ENCODE measurements around the gene SF3B2.

Gene SF3B2, protein sequence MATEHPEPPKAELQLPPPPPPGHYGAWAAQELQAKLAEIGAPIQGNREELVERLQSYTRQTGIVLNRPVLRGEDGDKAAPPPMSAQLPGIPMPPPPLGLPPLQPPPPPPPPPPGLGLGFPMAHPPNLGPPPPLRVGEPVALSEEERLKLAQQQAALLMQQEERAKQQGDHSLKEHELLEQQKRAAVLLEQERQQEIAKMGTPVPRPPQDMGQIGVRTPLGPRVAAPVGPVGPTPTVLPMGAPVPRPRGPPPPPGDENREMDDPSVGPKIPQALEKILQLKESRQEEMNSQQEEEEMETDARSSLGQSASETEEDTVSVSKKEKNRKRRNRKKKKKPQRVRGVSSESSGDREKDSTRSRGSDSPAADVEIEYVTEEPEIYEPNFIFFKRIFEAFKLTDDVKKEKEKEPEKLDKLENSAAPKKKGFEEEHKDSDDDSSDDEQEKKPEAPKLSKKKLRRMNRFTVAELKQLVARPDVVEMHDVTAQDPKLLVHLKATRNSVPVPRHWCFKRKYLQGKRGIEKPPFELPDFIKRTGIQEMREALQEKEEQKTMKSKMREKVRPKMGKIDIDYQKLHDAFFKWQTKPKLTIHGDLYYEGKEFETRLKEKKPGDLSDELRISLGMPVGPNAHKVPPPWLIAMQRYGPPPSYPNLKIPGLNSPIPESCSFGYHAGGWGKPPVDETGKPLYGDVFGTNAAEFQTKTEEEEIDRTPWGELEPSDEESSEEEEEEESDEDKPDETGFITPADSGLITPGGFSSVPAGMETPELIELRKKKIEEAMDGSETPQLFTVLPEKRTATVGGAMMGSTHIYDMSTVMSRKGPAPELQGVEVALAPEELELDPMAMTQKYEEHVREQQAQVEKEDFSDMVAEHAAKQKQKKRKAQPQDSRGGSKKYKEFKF

DNA sequence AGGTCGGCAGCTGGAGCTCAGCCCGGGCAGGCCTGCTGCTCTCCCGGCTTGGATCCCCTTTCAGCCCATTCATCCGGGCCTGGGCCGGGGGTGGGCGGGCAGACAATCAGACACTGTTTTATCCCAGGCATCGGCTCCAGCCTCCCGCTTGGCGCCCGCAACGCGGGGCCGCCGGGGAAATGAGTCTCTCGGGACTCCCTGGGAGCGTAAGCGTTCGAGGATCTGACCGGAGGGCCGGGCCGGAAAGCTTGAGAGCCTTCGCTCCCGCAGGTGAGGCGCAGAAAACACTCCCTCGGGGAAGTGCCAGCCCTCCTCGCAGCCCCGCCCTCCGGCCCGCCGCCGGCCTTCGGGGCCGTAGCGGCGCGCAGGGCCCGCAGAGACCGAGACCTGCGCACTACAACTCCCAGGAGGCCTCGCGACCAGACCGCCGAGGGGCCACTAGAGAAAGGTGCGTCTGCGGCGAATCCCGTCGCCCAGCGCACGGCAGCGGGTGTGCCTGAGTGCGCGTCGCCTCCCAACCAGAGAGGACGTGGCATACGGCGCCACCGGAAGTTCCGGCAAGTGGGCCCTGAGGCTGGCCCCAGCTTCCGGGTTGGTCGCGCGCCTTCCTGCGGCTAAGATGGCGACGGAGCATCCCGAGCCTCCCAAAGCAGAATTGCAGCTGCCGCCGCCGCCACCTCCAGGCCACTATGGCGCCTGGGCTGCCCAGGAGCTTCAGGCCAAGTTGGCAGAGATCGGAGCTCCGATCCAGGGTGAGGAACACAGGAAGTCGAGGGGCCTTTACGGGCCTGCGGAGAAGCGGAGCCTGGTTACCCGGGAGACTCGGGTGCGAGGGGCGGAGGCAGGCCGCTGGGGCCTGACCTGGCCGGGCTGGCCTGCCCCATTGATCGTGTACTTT lies at the start of gene SF3B2:
Gene SF3B2 (plus strand): TSS at position 599 of the 898 bp plus-strand sequence. CDS start 21 bp downstream, at position 620.
- Histone ChIP-seq H3K4me3 (ENCODE audit: low read depth in 1 of 5, low read length in 5 of 5) (peak within 1 kb of the TSS; percentile 87 to 99 (median 94)), H3K9ac (ENCODE audit: low read length in 5 of 5) (peak within 1 kb of the TSS; percentile 93 to 99 (median 99)), H3K4me1 (ENCODE audit: control insufficient read depth in 5 of 5, insufficient read depth in 5 of 5, low read length in 5 of 5) (peaks cover 0 to 48% (median 34%) of the 10 kb centered on the region in 5 donors), H3K27ac (ENCODE audit: low read depth, low read length) (peak within 1 kb of the TSS; percentile 88), H3K9me3 (ENCODE audit: control insufficient read depth in 5 of 5, low read length in 5 of 5) (no peaks in the 10 kb centered on the region), H3K27me3 (ENCODE audit: control insufficient read depth in 5 of 5, insufficient read depth in 4 of 5, low read length in 5 of 5) (peaks cover 0 to 19% (median 13%) of the 10 kb centered on the region in 5 donors), H3K36me3 (ENCODE audit: control insufficient read depth in 5 of 5, insufficient read depth in 5 of 5, low read length in 5 of 5) (peaks cover 0 to 25% (median 21%) of the 10 kb centered on the region in 5 donors)

DNA sequence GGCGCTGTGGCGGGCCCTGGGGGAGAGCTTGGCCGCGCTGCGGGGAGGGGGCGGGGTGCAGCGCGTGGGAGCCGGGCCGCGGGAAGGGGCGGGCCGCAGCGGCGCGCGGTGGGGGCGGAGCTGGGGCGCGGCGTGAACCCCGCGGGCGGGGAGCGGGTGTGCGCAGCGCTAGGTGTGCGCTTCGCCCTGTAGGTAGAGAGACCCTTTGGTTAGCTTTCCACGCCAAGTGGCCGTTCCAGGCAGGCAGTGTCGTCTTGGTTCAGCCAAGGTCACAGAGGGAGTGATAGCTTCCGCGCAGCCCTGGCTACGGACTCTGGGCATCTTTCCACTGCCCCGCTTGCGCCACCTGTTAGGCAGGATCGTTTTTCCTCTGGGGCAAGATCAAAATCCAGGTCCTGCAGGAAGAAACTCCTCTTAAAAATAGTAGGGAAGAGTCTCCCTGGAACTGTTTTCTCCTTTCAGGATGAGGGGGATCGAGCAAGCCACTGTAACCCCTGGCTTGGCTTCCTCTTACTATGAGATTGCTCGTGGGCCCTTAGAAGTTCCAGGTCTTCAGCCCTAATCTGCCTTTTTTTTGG lies 49.4 kb upstream of the SF3B2 start:
- Histone ChIP-seq H3K27me3 (ENCODE audit: control insufficient read depth in 5 of 5, insufficient read depth in 4 of 5, low read length in 5 of 5) (no peaks in the 10 kb centered on the region), H3K9ac (ENCODE audit: low read length in 5 of 5) (peak overlapping the region in 4 of 5 donors; percentile 86 to 98 (median 92)), H3K9me3 (ENCODE audit: control insufficient read depth in 5 of 5, low read length in 5 of 5) (no peaks in the 10 kb centered on the region), H3K27ac (ENCODE audit: low read depth, low read length) (peak overlapping the region; percentile 98), H3K36me3 (ENCODE audit: control insufficient read depth in 5 of 5, insufficient read depth in 5 of 5, low read length in 5 of 5) (peaks cover 7 to 44% (median 40%) of the 10 kb centered on the region in 5 donors), H3K4me3 (ENCODE audit: low read depth in 1 of 5, low read length in 5 of 5) (peak overlapping the region; percentile 77 to 100 (median 97)), H3K4me1 (ENCODE audit: control insufficient read depth in 5 of 5, insufficient read depth in 5 of 5, low read length in 5 of 5) (peaks cover 2 to 27% (median 21%) of the 10 kb centered on the region in 5 donors)

DNA sequence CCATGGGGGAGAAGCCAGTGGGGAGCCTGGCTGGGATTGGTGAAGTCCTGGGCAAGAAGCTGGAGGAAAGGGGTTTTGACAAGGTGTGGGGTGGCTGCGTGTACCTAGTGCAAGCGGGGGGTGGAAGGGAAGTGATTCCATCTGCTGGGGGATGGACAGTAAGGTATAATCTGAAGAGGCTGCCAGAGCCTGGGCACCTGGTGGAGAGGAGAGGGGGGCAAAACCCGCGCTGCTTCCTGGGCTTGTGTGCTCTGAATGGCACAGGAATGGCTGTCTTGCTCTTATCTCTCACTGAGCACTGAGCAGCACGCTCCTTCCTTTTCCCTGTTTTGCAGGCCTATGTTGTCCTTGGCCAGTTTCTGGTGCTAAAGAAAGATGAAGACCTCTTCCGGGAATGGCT lies 48.9 kb upstream of the SF3B2 start:
- peaks cover 2 to 27% (median 21%) of the 10 kb centered on the region in 5 donors for H3K4me1 ChIP-seq (ENCODE audit: control insufficient read depth in 5 of 5, insufficient read depth in 5 of 5, low read length in 5 of 5)
- H3K9me3 ChIP-seq (ENCODE audit: control insufficient read depth in 5 of 5, low read length in 5 of 5) = no peaks in the 10 kb centered on the region
- H3K9ac ChIP-seq (ENCODE audit: low read length in 5 of 5) = peak overlapping the region in 4 of 5 donors; percentile 51 to 97 (median 86)
- peak overlapping the region; percentile 98 for H3K27ac ChIP-seq (ENCODE audit: low read depth, low read length)
- peak overlapping the region in 4 of 5 donors; percentile 77 to 100 (median 96) for H3K4me3 ChIP-seq (ENCODE audit: low read depth in 1 of 5, low read length in 5 of 5)
- H3K36me3 ChIP-seq (ENCODE audit: control insufficient read depth in 5 of 5, insufficient read depth in 5 of 5, low read length in 5 of 5) = peaks cover 6 to 39% (median 35%) of the 10 kb centered on the region in 5 donors
- no peaks in the 10 kb centered on the region for H3K27me3 ChIP-seq (ENCODE audit: control insufficient read depth in 5 of 5, insufficient read depth in 4 of 5, low read length in 5 of 5)

DNA sequence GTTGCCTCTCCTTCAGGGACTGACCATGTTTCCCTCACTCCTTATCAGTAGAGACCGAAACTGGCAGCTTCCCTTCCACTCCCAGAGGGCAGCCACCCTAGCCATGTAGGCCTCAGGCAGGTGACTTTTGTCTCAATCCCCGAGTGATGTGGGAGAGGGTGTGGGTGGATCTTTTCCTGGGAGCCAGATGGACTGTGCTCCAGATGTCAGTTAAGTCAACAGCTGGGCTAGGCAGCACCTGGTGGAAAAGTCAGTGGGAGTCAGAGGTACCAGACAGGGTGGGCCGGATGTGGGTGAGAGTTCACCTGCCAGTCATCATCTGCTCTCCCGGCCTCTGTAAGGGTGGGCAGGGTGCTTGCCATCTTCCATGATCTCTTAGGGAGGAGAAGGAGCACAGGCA lies 48.0 kb upstream of the SF3B2 start:
- Histone ChIP-seq H3K4me1 (ENCODE audit: control insufficient read depth in 5 of 5, insufficient read depth in 5 of 5, low read length in 5 of 5) (peaks cover 2 to 27% (median 21%) of the 10 kb centered on the region in 5 donors), H3K9ac (ENCODE audit: low read length in 5 of 5) (peak overlapping the region in 1 of 5 donors; percentile 26), H3K36me3 (ENCODE audit: control insufficient read depth in 5 of 5, insufficient read depth in 5 of 5, low read length in 5 of 5) (peaks cover under 1 to 30% (median 26%) of the 10 kb centered on the region in 5 donors), H3K9me3 (ENCODE audit: control insufficient read depth in 5 of 5, low read length in 5 of 5) (no peaks in the 10 kb centered on the region), H3K4me3 (ENCODE audit: low read depth in 1 of 5, low read length in 5 of 5) (no peak overlapping the region), H3K27ac (ENCODE audit: low read depth, low read length) (no peak overlapping the region), H3K27me3 (ENCODE audit: control insufficient read depth in 5 of 5, insufficient read depth in 4 of 5, low read length in 5 of 5) (no peaks in the 10 kb centered on the region)

DNA sequence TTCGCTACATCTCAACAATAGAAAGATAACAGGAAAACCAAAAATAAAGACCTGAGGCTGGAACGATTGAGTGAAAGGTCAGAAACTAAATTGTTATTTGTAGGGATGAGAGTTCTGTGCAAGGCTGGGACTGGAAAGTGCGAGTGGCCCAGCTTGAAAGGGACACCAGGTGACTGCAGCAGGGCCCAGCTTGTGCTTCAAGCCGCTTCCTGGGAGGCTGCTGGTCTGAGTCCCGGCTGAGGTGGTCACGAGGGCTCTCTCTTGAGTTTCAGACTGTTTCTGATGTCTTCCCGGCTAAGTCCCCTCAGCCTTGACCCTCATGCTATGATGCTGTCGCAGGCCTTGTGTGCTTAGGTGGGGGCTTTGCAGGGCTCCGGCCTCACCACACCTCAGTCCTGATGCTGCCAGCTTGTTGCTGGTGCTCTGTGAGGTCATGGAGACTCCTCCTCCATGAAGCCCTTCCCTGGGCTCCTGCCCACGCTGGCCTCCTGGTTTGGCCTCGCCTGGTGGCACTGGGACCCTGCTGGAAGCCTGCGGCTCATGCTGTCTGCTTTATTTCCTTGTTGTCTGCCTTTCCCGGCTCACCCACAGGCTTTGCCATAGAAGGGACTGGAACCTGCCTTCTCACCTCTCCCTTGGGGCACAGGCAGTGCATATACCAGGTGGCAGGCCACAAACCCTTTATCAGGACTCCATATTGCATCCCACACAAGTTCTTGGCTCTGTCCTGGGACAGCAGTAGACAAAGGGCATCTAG lies 45.9 kb upstream of the SF3B2 start:
- H3K27ac ChIP-seq (ENCODE audit: low read depth, low read length) = no peak overlapping the region

DNA sequence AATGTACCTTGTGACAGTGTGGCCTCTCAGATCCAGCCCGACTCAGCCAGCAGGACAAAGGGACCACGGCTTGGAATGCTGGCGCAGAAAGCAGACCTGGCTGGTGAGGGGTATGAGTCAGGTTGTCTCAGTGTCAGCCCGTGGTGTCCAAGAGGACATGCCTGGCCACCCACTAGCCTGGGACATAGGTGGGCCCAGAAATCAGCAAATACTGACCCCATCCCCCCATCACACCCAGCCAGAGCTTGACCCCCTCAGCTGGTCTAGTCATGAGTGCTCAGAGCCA lies 45.3 kb upstream of the SF3B2 start:
- Histone ChIP-seq H3K9me3 (ENCODE audit: control insufficient read depth in 5 of 5, low read length in 5 of 5) (no peaks in the 10 kb centered on the region), H3K36me3 (ENCODE audit: control insufficient read depth in 5 of 5, insufficient read depth in 5 of 5, low read length in 5 of 5) (peaks cover 0 to 17% (median 14%) of the 10 kb centered on the region in 5 donors), H3K9ac (ENCODE audit: low read length in 5 of 5) (no peak overlapping the region), H3K27ac (ENCODE audit: low read depth, low read length) (no peak overlapping the region), H3K27me3 (ENCODE audit: control insufficient read depth in 5 of 5, insufficient read depth in 4 of 5, low read length in 5 of 5) (peaks cover 4 to 9% (median 7%) of the 10 kb centered on the region in 5 donors), H3K4me3 (ENCODE audit: low read depth in 1 of 5, low read length in 5 of 5) (no peak overlapping the region), H3K4me1 (ENCODE audit: control insufficient read depth in 5 of 5, insufficient read depth in 5 of 5, low read length in 5 of 5) (peaks cover 2 to 15% (median 13%) of the 10 kb centered on the region in 5 donors)

More for the DNA sequence above, 45.9 kb upstream of the SF3B2 start:
- Histone ChIP-seq H3K27me3 (ENCODE audit: control insufficient read depth in 5 of 5, insufficient read depth in 4 of 5, low read length in 5 of 5) (peaks cover 0 to 4% (median 2%) of the 10 kb centered on the region in 5 donors), H3K9me3 (ENCODE audit: control insufficient read depth in 5 of 5, low read length in 5 of 5) (no peaks in the 10 kb centered on the region), H3K4me1 (ENCODE audit: control insufficient read depth in 5 of 5, insufficient read depth in 5 of 5, low read length in 5 of 5) (peaks cover 2 to 16% (median 12%) of the 10 kb centered on the region in 5 donors), H3K4me3 (ENCODE audit: low read depth in 1 of 5, low read length in 5 of 5) (no peak overlapping the region), H3K9ac (ENCODE audit: low read length in 5 of 5) (no peak overlapping the region), H3K36me3 (ENCODE audit: control insufficient read depth in 5 of 5, insufficient read depth in 5 of 5, low read length in 5 of 5) (peaks cover 0 to 17% (median 14%) of the 10 kb centered on the region in 5 donors)

DNA sequence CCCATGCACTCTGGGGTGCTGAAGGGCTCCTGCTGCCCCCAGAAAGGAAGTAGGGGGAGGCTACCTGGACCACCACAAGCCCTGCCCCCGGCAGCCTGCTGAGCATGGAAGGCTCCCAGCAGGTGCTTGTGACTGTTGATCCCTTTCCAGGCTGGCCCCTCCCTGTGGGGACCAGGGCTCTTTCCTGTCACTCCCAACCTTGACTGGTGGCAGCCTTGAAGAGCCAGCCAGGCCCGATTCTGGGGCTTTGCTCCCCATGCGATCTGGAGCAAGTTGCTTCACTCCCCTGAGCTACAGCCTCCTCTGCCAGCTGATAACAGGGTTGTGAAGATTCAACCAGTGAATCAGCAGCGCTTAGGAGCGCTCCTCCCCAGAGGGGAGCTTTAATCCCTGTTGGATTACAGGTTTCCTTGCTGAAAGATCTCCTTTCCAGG lies 44.9 kb upstream of the SF3B2 start:
- peaks cover 7 to 13% (median 10%) of the 10 kb centered on the region in 5 donors for H3K27me3 ChIP-seq (ENCODE audit: control insufficient read depth in 5 of 5, insufficient read depth in 4 of 5, low read length in 5 of 5)
- H3K4me1 ChIP-seq (ENCODE audit: control insufficient read depth in 5 of 5, insufficient read depth in 5 of 5, low read length in 5 of 5) = peaks cover 0 to 19% (median 17%) of the 10 kb centered on the region in 5 donors
- no peak overlapping the region for H3K4me3 ChIP-seq (ENCODE audit: low read depth in 1 of 5, low read length in 5 of 5)
- H3K9me3 ChIP-seq (ENCODE audit: control insufficient read depth in 5 of 5, low read length in 5 of 5) = no peaks in the 10 kb centered on the region
- H3K9ac ChIP-seq (ENCODE audit: low read length in 5 of 5) = peak overlapping the region in 1 of 5 donors; percentile 19
- H3K27ac ChIP-seq (ENCODE audit: low read depth, low read length) = no peak overlapping the region
- peaks cover 0 to 17% (median 14%) of the 10 kb centered on the region in 5 donors for H3K36me3 ChIP-seq (ENCODE audit: control insufficient read depth in 5 of 5, insufficient read depth in 5 of 5, low read length in 5 of 5)

DNA sequence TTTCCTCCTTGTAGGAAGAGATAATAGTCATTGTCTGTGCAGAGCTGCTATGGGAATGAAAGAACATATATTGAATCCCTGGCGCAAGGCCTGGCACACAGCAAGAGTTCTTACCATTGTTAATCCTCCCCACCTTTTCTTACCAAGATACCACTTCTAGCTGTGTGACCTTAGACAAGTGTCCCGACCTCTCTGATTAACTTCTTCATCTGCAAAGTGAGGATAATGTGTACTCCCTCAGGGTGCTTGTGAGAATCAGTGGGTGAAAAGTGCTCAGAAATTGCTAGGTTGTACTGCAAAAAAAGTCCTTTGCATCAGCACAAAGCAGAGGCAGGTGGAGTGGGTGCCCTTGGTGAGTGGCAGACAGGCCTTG lies 44.1 kb upstream of the SF3B2 start:
- Histone ChIP-seq H3K4me3 (ENCODE audit: low read depth in 1 of 5, low read length in 5 of 5) (no peak overlapping the region), H3K27ac (ENCODE audit: low read depth, low read length) (no peak overlapping the region), H3K36me3 (ENCODE audit: control insufficient read depth in 5 of 5, insufficient read depth in 5 of 5, low read length in 5 of 5) (peaks cover 0 to 17% (median 14%) of the 10 kb centered on the region in 5 donors), H3K9me3 (ENCODE audit: control insufficient read depth in 5 of 5, low read length in 5 of 5) (no peaks in the 10 kb centered on the region), H3K9ac (ENCODE audit: low read length in 5 of 5) (no peak overlapping the region), H3K4me1 (ENCODE audit: control insufficient read depth in 5 of 5, insufficient read depth in 5 of 5, low read length in 5 of 5) (peaks cover 0 to 19% (median 14%) of the 10 kb centered on the region in 5 donors), H3K27me3 (ENCODE audit: control insufficient read depth in 5 of 5, insufficient read depth in 4 of 5, low read length in 5 of 5) (peaks cover 9 to 20% (median 17%) of the 10 kb centered on the region in 5 donors)
